T-cell (primary cell): ENCODE results near the gene RERE. TPM values are rescaled to one million over a fixed set of nuclear protein-coding genes. Genes with fewer than 3 reads are reported as not detected.

Source experiments
- ATAC-seq, 4 experiments: fragments of 200-7000 bp in 3 of 4; fragments of 150-1000 bp in 1 of 4; cut with Tn5 transposase; replicated peaks in 1 of 4; 1 replicate in 3 of 4; 2 replicates in 1 of 4; pipeline ENCODE4 v1.10.0; 2021; ENCODE audit warnings: moderate library complexity in 3 of 4, mild to moderate bottlenecking in 2 of 4, moderate number of reproducible peaks in 1 of 4
- CTCF ChIA-PET, 2 donors: fragments of 300-600 bp; sonication (Branson Sonifier 250); formaldehyde crosslinking; loops; one replicate each; lab custom pipeline; 2022; ENCODE audit warnings: antibody characterized with exemption in 2 of 2; lab: Charles Lee
- POLR2A ChIA-PET, 2 donors: fragments of 300-600 bp; sonication (Branson Sonifier 250); formaldehyde crosslinking; loops; one replicate each; lab custom pipeline; 2022; ENCODE audit warnings: antibody characterized with exemption in 2 of 2; lab: Charles Lee
- DNase-seq, 35 experiments: peaks; one replicate each; pipeline versions ENCODE4 v3.0.0 to v3.0.0-alpha.2; 2013 to 2023
- H3K27ac ChIP-seq: one replicate; pipeline ENCODE4 v1.5.1; 2013; ENCODE audit warnings: low read length
- H3K27me3 ChIP-seq, 2 experiments: replicated peaks in 1 of 2; 1 replicate in 1 of 2; 2 replicates in 1 of 2; pipeline versions ENCODE4 v1.6.1 to v1.7.0; 2013; ENCODE audit warnings: low read length in 1 of 2, mixed read lengths in 1 of 2; ENCODE audit not compliant: control insufficient read depth in 2 of 2, insufficient read depth in 2 of 2; ENCODE audit errors: extremely low read depth in 1 of 2
- H3K36me3 ChIP-seq, 2 donors: 1 replicate in 1 of 2; 2 replicates in 1 of 2; pipeline versions ENCODE4 v1.6.1 to v1.7.0; 2013; ENCODE audit warnings: low read length in 1 of 2; ENCODE audit not compliant: control insufficient read depth in 2 of 2, insufficient read depth in 1 of 2; ENCODE audit errors: extremely low read depth in 1 of 2
- H3K4me1 ChIP-seq, 2 experiments: 1 replicate in 1 of 2; 2 replicates in 1 of 2; pipeline versions ENCODE4 v1.6.1 to v1.7.0; 2013; ENCODE audit warnings: low read length in 2 of 2, mixed read lengths in 1 of 2; ENCODE audit not compliant: insufficient read depth in 2 of 2, control insufficient read depth in 1 of 2; ENCODE audit errors: extremely low read depth in 1 of 2
- H3K4me3 ChIP-seq, 2 donors: 1 replicate in 1 of 2; 2 replicates in 1 of 2; pipeline versions ENCODE4 v1.5.1 to v1.7.0; 2013; ENCODE audit warnings: mild to moderate bottlenecking in 2 of 2, low read length in 1 of 2, moderate library complexity in 1 of 2; ENCODE audit not compliant: control insufficient read depth in 1 of 2; ENCODE audit errors: extremely low read depth in 1 of 2
- H3K9me3 ChIP-seq: 2 replicates; pipeline ENCODE4 v1.7.0; 2013
- H3K27ac Mint-ChIP-seq, 2 donors: one replicate each; pipeline ENCODE4 v1.8.0; 2020 to 2021; ENCODE audit warnings: mild to moderate bottlenecking in 2 of 2, mixed read lengths in 2 of 2
- H3K27me3 Mint-ChIP-seq, 2 donors: one replicate each; pipeline ENCODE4 v1.8.0; 2021 to 2022; ENCODE audit warnings: mixed read lengths in 2 of 2
- H3K36me3 Mint-ChIP-seq: one replicate; pipeline ENCODE4 v1.8.0; 2021; ENCODE audit warnings: mixed read lengths
- H3K4me1 Mint-ChIP-seq, 3 donors: one replicate each; pipeline ENCODE4 v1.8.0; 2020 to 2022; ENCODE audit warnings: mixed read lengths in 3 of 3, mild to moderate bottlenecking in 1 of 3
- H3K4me3 Mint-ChIP-seq, 3 donors: one replicate each; pipeline ENCODE4 v1.8.0; 2020 to 2022; ENCODE audit warnings: mild to moderate bottlenecking in 3 of 3, mixed read lengths in 3 of 3, moderate library complexity in 3 of 3
- H3K9me3 Mint-ChIP-seq, 3 donors: one replicate each; pipeline ENCODE4 v1.8.0; 2020 to 2022; ENCODE audit warnings: mixed read lengths in 3 of 3
- WGBS: methylation state at CpG from one replicate; pipeline ENCODE4 v1.1.5; 2013; ENCODE audit warnings: missing lambda C conversion rate; ENCODE audit not compliant: insufficient coverage; 5-methylcytosine and 5-hydroxymethylcytosine counted together
- total RNA-seq, 35 experiments: library from RNA in 6 of 35; stranded (reverse) in 6 of 35; fragments of 120-200 nt in 1 of 35; gene quantifications; one replicate each; pipeline versions ENCODE4 v1.2.1 to v1.2.4 and lab custom pipeline; 2013 to 2026

Gene RERE
- total RNA-seq, 5 donors from 2014 or later (not counting 1 experiment from before 2014, with no cell fraction given) = 85.1 to 116 (median 103) TPM

DNA sequence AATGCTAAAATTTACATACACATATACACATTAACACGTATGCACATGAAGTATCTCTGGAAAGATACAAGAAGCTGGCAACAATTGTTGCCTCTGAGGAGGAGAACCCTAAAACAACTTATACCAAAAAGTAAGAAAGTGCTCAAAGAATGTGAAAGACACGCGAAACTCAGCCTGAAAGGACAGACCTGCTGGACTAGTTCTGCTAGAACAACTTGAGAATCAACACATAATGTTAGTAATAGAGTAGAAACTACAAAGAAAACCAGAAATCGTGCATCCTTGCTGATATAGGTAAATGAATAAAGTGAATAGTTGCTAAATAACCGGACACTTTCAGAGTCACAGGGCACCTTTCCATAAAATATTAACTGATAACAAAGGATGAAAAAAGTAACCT lies 242.5 kb downstream of the RERE start:
- Mint-ChIP-seq H3K36me3 (peaks cover 12% of the 10 kb centered on the region), H3K27me3 (no peaks in the 10 kb centered on the region), H3K4me3 (no peak overlapping the region), H3K27ac (no peak overlapping the region), H3K9me3 (no peaks in the 10 kb centered on the region), H3K4me1 (peaks cover 2 to 8% (median 6%) of the 10 kb centered on the region in 3 donors)
- CTCF ChIA-PET = no interaction called here
- Histone ChIP-seq H3K4me1 (peaks cover 0 to 4% of the 10 kb centered on the region in 2 experiments), H3K27me3 (no peaks in the 10 kb centered on the region), H3K9me3 (no peaks in the 10 kb centered on the region), H3K27ac (no peak overlapping the region), H3K36me3 (no peaks in the 10 kb centered on the region), H3K4me3 (no peak overlapping the region)
- POLR2A ChIA-PET = no interaction called here
- 100% methylated on average over 1 of the region's 5 CpGs for WGBS
- DNase-seq (no peak), ATAC-seq (no peak)

DNA sequence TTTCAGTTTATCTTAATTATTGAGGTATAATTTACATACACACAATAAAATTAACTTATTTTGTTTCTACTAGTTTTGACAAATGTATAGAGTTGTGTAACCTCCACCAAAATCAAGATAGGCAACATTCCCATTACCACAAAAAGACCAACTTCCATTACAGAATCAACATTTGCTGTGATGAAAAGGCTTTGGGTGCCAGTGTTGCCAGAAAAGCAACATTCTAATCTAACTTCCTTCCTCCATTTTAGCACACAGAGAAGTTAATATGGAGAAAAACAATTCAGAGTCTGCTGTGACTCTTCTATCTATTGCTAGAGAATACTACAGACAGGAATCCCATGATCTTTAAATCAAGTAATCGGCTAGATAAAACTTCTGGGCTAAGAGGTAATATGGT lies 245.3 kb downstream of the RERE start:
- H3K9me3 Mint-ChIP-seq = no peaks in the 10 kb centered on the region
- no peak overlapping the region for H3K4me3 Mint-ChIP-seq
- DNase-seq (no peak), ATAC-seq (no peak)
- Histone ChIP-seq H3K9me3 (no peaks in the 10 kb centered on the region), H3K27ac (no peak overlapping the region), H3K4me1 (peaks cover 0 to 4% of the 10 kb centered on the region in 2 experiments), H3K36me3 (no peaks in the 10 kb centered on the region), H3K27me3 (no peaks in the 10 kb centered on the region), H3K4me3 (no peak overlapping the region)
- no peaks in the 10 kb centered on the region for H3K27me3 Mint-ChIP-seq
- peaks cover under 1% of the 10 kb centered on the region for H3K36me3 Mint-ChIP-seq
- WGBS = no CpG with 5 or more reads among the region's 1 CpG
- CTCF ChIA-PET = no interaction called here
- H3K27ac Mint-ChIP-seq = no peak overlapping the region
- H3K4me1 Mint-ChIP-seq = peaks cover 0 to 8% (median 2%) of the 10 kb centered on the region in 3 donors
- POLR2A ChIA-PET = no interaction called here

DNA sequence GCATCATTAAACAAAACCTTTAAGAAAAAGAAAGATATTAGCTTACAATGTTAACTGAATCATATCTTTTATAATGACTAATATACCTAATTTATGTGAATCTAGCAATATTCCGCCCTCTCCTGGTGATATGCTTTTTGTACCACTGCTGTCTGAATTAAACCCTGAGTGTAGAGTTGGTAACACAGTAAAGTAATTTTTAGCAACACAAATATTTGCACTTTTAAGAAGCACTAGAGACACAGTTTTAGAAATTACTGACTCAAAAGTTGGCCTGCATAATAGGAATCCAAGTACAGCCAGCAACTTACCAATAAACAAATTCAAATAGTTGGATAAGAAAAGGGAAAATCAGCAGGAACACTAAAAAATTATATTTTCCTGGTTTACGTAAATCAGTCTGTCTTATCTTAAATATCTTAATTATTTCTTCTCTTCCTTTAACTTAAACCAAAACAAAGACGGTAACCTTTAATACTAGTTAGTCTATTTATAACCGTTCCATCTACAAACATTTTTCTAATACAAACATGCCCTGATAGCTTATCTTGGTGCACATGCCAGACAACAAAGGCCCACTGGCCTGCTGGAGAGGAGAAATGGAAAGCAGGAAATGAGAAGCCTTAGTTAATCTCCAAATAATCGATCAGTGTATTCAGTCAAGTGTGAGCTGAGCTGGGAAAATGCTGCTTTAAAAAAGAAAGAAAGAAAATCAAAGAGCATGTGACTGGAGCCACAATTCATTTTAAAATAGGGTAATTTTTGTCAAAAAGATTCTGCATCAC lies 246.0 kb downstream of the RERE start:
- no peak overlapping the region for H3K4me3 Mint-ChIP-seq
- H3K9me3 Mint-ChIP-seq = no peaks in the 10 kb centered on the region
- CTCF ChIA-PET = interaction anchor here in 1 of 2 donors (0.6 to 1.3 kb wide), 4 partner anchors 16 to 155 kb away, joined by 3 read pairs; no protein-coding TSS in a partner anchor
- H3K4me1 Mint-ChIP-seq = peaks cover 0 to 8% (median 2%) of the 10 kb centered on the region in 3 donors
- ATAC-seq = no peak
- DNase-seq = no peak
- H3K27me3 Mint-ChIP-seq = no peaks in the 10 kb centered on the region
- Histone ChIP-seq H3K4me3 (no peak overlapping the region), H3K27ac (no peak overlapping the region), H3K36me3 (no peaks in the 10 kb centered on the region), H3K9me3 (no peaks in the 10 kb centered on the region), H3K4me1 (peaks cover 0 to 4% of the 10 kb centered on the region in 2 experiments), H3K27me3 (no peaks in the 10 kb centered on the region)
- no peaks in the 10 kb centered on the region for H3K36me3 Mint-ChIP-seq
- POLR2A ChIA-PET = no interaction called here
- WGBS = no CpG with 5 or more reads among the region's 5 CpGs
- no peak overlapping the region for H3K27ac Mint-ChIP-seq

GRCh38 chr1:8570465-8570864 lies 247.0 kb downstream of the RERE start:
- H3K27ac ChIP-seq = no peak overlapping the region
- WGBS = no CpG with 5 or more reads among the region's 3 CpGs
- H3K4me3 ChIP-seq = no peak overlapping the region
- H3K4me1 ChIP-seq = peaks cover 0 to 4% of the 10 kb centered on the region in 2 experiments
- no peaks in the 10 kb centered on the region for H3K27me3 ChIP-seq
- ATAC-seq (no peak), DNase-seq (no peak)
- Mint-ChIP-seq H3K4me3 (no peak overlapping the region), H3K27me3 (no peaks in the 10 kb centered on the region), H3K27ac (no peak overlapping the region), H3K36me3 (no peaks in the 10 kb centered on the region), H3K4me1 (peaks cover 0 to 8% (median 2%) of the 10 kb centered on the region in 3 donors), H3K9me3 (no peaks in the 10 kb centered on the region)
- ChIA-PET CTCF (interaction anchor here (0.7 to 1.3 kb wide), 5 partner anchors 9 to 279 kb away, joined by 3 to 4 read pairs (median 3); no protein-coding TSS in a partner anchor), POLR2A (no interaction called here)
- no peaks in the 10 kb centered on the region for H3K9me3 ChIP-seq
- no peaks in the 10 kb centered on the region for H3K36me3 ChIP-seq

DNA sequence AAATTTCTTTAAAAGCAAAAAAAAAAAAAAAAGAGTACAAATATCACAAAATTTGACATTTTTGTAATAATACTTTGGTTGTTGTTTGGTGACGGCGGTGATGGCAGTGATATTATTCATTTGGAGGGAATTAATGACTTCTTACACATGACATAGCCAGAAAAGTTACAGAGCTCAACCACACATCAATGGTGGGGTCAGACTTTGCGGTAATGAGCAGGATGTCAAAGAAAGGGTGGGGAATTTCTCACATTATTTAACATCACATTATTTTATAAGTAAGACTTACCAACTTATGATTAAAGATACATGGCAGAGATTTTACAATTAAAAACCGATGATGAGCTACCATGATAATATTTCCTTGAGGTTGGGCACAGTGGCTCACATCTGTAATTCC lies 248.2 kb downstream of the RERE start:
- no peak overlapping the region for H3K27ac Mint-ChIP-seq
- no peak for DNase-seq
- Histone ChIP-seq H3K9me3 (no peaks in the 10 kb centered on the region), H3K27me3 (no peaks in the 10 kb centered on the region), H3K4me3 (no peak overlapping the region), H3K36me3 (no peaks in the 10 kb centered on the region), H3K27ac (no peak overlapping the region), H3K4me1 (peaks cover 0 to 4% of the 10 kb centered on the region in 2 experiments)
- no peaks in the 10 kb centered on the region for H3K27me3 Mint-ChIP-seq
- ATAC-seq = no peak
- WGBS = 100% methylated on average over 1 of the region's 4 CpGs
- no peaks in the 10 kb centered on the region for H3K9me3 Mint-ChIP-seq
- no peaks in the 10 kb centered on the region for H3K36me3 Mint-ChIP-seq
- ChIA-PET POLR2A (no interaction called here), CTCF (interaction anchor here (0.6 to 1.7 kb wide), 5 partner anchors 8 to 280 kb away, joined by 3 to 7 read pairs (median 4); no protein-coding TSS in a partner anchor)
- H3K4me1 Mint-ChIP-seq = peaks cover 0 to 8% (median 2%) of the 10 kb centered on the region in 3 donors
- H3K4me3 Mint-ChIP-seq = no peak overlapping the region

- DNase-seq = no peak
- no peak for ATAC-seq
- Histone ChIP-seq H3K36me3 (no peaks in the 10 kb centered on the region), H3K4me3 (no peak overlapping the region), H3K4me1 (peaks cover 0 to 4% of the 10 kb centered on the region in 2 experiments), H3K9me3 (no peaks in the 10 kb centered on the region), H3K27me3 (no peaks in the 10 kb centered on the region), H3K27ac (no peak overlapping the region)
- ChIA-PET CTCF (interaction anchor here in 1 of 2 donors (0.7 to 1.7 kb wide), 2 partner anchors 24 to 102 kb away, joined by 5 to 7 read pairs; no protein-coding TSS in a partner anchor), POLR2A (no interaction called here)
- WGBS = 100% methylated on average over 2 of the region's 3 CpGs
- peaks cover 0 to 8% (median 2%) of the 10 kb centered on the region in 3 donors for H3K4me1 Mint-ChIP-seq
- H3K27me3 Mint-ChIP-seq = no peaks in the 10 kb centered on the region
- no peak overlapping the region for H3K4me3 Mint-ChIP-seq
- no peaks in the 10 kb centered on the region for H3K36me3 Mint-ChIP-seq
- H3K27ac Mint-ChIP-seq = no peak overlapping the region
- H3K9me3 Mint-ChIP-seq = no peaks in the 10 kb centered on the region
Observed at GRCh38 chr1:8568837-8569236, 248.6 kb downstream of the RERE start.
